Brain microvascular endothelial cell (primary cell): Measurements from ENCODE around the gene STAT1.

Source experiments
- DNase-seq: peaks from one replicate; pipeline ENCODE4 v3.0.0-alpha.2; 2020
- H3K27ac ChIP-seq: fragments of 250-450 bp; sonication (Bioruptor Pico); 2 replicates; pipeline ENCODE4 v1.5.1; 2020; ENCODE audit warnings: mild to moderate bottlenecking, moderate library complexity
- H3K27me3 ChIP-seq: fragments of 250-450 bp; sonication (Bioruptor Pico); replicated peaks from 2 replicates; pipeline ENCODE4 v1.5.1; 2020; ENCODE audit warnings: mild to moderate bottlenecking
- H3K36me3 ChIP-seq: fragments of 250-450 bp; sonication (Bioruptor Pico); replicated peaks from 2 replicates; pipeline ENCODE4 v1.5.1; 2020; ENCODE audit warnings: mild to moderate bottlenecking
- H3K4me3 ChIP-seq: 2 replicates; pipeline ENCODE4 v1.5.1; 2011; ENCODE audit warnings: low read depth, mild to moderate bottlenecking, control low read depth, low read length, moderate library complexity
- CTCF ChIP-seq: IDR thresholded peaks from 2 replicates; pipeline ENCODE4 v1.5.1; 2011; ENCODE audit warnings: low read depth, mild to moderate bottlenecking, moderate library complexity, low read length, control low read depth, inconsistent platforms; ENCODE audit errors: missing control alignments
- in situ Hi-C: cut with HindIII; loops from 2 replicates; pipeline ENCODE4 v1.10.0; 2017; ENCODE audit warnings: low sequenced_read_pairs, low pct_ligation_motif_present

Gene STAT1

GRCh38 chr2:190932514-190932913 lies 81.5 kb downstream of the STAT1 start:
- DNase-seq, result no peak
- Histone ChIP-seq H3K36me3 (peaks cover 31% of the 10 kb centered on the region), H3K27me3 (no peaks in the 10 kb centered on the region), H3K4me3 (no peak overlapping the region), H3K27ac (no peak overlapping the region)
- in situ Hi-C loops, result no loop called here
- TF ChIP-seq CTCF, result no peak

GRCh38 chr2:190930411-190930810 lies 83.6 kb downstream of the STAT1 start:
- no peak overlapping the region for H3K4me3 ChIP-seq
- no peaks in the 10 kb centered on the region for H3K27me3 ChIP-seq
- in situ Hi-C loops, result no loop called here
- TF ChIP-seq CTCF, result no peak
- DNase-seq, result no peak
- peaks cover 44% of the 10 kb centered on the region for H3K36me3 ChIP-seq
- H3K27ac ChIP-seq, result no peak overlapping the region

GRCh38 chr2:190929919-190930318 lies 84.1 kb downstream of the STAT1 start:
- peak; percentile 31 for DNase-seq
- in situ Hi-C loops, result no loop called here
- H3K27me3 ChIP-seq, result no peaks in the 10 kb centered on the region
- no peak overlapping the region for H3K4me3 ChIP-seq
- peaks cover 48% of the 10 kb centered on the region for H3K36me3 ChIP-seq
- no peak overlapping the region for H3K27ac ChIP-seq
- TF ChIP-seq CTCF, result no peak

DNA sequence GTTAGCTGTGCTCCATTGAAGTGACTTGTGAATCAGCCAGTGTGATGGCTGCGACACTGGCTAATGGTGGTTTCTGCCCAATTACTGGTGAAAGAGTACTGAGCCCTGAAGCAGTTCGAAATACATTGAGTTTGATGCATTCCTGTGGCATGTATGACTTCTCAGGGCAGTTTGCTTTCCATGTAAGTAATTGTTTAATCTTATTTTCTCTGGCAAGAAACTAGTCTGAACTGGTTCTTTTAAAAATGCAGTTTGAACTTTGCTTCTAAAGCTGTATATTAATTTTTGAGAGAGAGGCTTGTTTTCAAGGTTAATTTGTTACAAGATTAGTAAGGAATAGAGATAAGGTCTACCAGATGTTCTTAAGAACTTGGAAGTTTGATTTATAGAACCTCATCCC lies 86.7 kb downstream of the STAT1 start:
- peak overlapping the region; percentile 12 for H3K27ac ChIP-seq
- no peak for TF ChIP-seq CTCF
- peak; percentile 27 for DNase-seq
- peaks cover 58% of the 10 kb centered on the region for H3K36me3 ChIP-seq
- H3K4me3 ChIP-seq, result no peak overlapping the region
- H3K27me3 ChIP-seq, result no peaks in the 10 kb centered on the region
- in situ Hi-C loops, result no loop called here

DNA sequence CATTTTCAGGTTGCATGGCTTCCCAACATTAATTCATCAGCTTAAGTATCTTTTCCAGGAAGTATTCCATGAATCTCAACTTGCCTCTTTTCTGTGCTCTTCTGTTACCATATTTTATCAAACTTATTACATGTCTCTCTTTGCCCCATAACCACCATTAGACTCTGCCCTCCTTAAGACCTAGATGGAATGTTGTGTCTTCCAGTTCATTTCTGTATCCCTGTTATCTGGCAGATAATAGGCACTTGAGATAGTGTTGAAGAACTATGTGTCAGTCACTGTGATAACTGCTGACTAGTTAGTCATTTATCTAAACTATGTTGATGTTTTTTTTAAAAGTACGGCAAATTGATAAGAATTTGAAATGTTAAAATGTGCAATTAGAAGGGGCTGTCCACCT lies 91.6 kb downstream of the STAT1 start:
- in situ Hi-C loops, result no loop called here
- TF ChIP-seq CTCF, result no peak
- H3K36me3 ChIP-seq, result peaks cover 42% of the 10 kb centered on the region
- no peak overlapping the region for H3K27ac ChIP-seq
- no peak for DNase-seq
- H3K4me3 ChIP-seq, result no peak overlapping the region
- H3K27me3 ChIP-seq, result no peaks in the 10 kb centered on the region

DNA sequence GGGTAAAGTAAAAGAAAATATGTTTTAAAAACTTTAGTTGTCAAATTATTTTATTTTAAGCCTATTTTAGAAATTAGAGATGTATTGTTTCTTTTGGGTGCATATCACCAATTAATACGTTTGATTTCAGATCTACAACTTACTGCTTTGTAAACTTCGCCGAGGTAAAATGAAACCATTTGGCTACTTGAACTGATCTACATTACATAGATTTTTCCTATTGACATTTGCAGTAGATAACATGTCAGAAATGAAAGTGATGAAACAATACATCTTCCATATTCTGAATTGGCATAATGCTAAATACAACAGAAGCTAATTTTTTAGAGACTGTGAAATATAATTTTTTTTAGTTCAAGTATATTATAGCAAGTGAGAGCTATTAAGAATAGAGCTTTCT lies 93.9 kb downstream of the STAT1 start:
- no peak for DNase-seq
- H3K36me3 ChIP-seq, result peaks cover 34% of the 10 kb centered on the region
- H3K4me3 ChIP-seq, result no peak overlapping the region
- no peaks in the 10 kb centered on the region for H3K27me3 ChIP-seq
- H3K27ac ChIP-seq, result no peak overlapping the region
- in situ Hi-C loops, result no loop called here
- no peak for TF ChIP-seq CTCF
